GM21576 (cell line): ENCODE data around the gene PCDHB6.
"Not testable (repeated sequence)": the region's sequence is repeated elsewhere in the genome, so short reads cannot be mapped to it uniquely, and the experiment has no call there.

ENCODE experiments used
- ATAC-seq: cut with Tn5 transposase; IDR thresholded peaks from one replicate; pipeline ENCODE4 v1.9.1; 2021; ENCODE audit warnings: mild to moderate bottlenecking, moderate library complexity; ENCODE audit not compliant: unreplicated experiment

The PCDHB6 gene

GRCh38 chr5:141201646-141202045 lies 51.8 kb downstream of the PCDHB6 start:
- ATAC-seq = not testable (repeated sequence)
